ENCODE results near the gene RNF213. TPM values are rescaled to one million over a fixed set of nuclear protein-coding genes. Genes with fewer than 3 reads are reported as not detected.

RNF213 gene
- total and polyA plus RNA-seq, 4 donors: 45.1 to 78.3 (median 59.3) TPM

DNA sequence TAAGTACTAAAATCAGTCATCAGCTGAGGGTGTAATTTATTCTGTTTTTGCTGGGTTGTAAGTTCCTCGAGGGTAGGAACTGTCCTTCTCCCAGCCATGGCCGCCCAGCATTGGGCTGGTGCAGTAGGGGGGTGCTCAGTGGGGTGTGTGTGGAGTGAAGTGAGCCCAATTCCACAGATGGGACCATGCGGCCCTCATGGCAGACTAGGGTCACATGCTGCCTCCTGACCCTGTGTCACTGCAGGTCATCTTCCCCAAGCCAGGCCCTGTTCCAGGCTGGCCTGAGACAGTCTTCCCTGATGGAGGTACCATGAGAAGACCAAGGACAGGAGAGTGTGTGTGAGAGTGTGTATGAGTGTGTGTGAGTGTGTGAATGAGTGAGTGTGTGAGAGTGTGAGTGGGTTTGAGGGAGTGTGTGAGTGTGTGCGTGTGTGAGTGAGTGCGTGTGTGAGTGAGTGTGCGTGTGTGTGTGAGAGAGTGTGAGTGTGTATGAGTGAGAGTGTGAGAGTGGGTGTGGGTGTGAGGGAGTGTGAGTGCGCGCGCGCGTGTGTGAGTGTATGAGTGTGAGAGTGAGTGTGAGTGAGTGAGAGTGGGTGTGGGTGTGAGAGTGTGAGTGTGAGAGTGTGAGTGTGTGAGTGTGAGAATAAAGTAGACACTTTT lies 36.7 kb upstream of the RNF213 start:
- Histone ChIP-seq H3K36me3 (ENCODE audit: control insufficient read depth, insufficient read depth, low read length) (peaks cover 63% of the 10 kb centered on the region), H3K27me3 (ENCODE audit: control insufficient read depth, insufficient read depth, low read length) (no peaks in the 10 kb centered on the region), H3K4me1 (ENCODE audit: control insufficient read depth, insufficient read depth, low read length) (peaks cover 26% of the 10 kb centered on the region), H3K27ac (ENCODE audit: low read depth, low read length) (no peak overlapping the region), H3K9me3 (ENCODE audit: control insufficient read depth, insufficient read depth, low read length) (no peaks in the 10 kb centered on the region), H3K4me3 (ENCODE audit: low read depth, low read length) (no peak overlapping the region)
- 78% methylated on average over 11 of the region's 11 CpGs for WGBS (ENCODE audit: insufficient coverage)
- DNase-seq (ENCODE audit: low read depth in 4 of 6, low spot score in 6 of 6): no peak

GRCh38 chr17:80224683-80225082 lies 36.0 kb upstream of the RNF213 start:
- Histone ChIP-seq H3K9me3 (ENCODE audit: control insufficient read depth, insufficient read depth, low read length) (no peaks in the 10 kb centered on the region), H3K36me3 (ENCODE audit: control insufficient read depth, insufficient read depth, low read length) (peaks cover 64% of the 10 kb centered on the region), H3K27me3 (ENCODE audit: control insufficient read depth, insufficient read depth, low read length) (no peaks in the 10 kb centered on the region), H3K4me3 (ENCODE audit: low read depth, low read length) (no peak overlapping the region), H3K27ac (ENCODE audit: low read depth, low read length) (no peak overlapping the region), H3K4me1 (ENCODE audit: control insufficient read depth, insufficient read depth, low read length) (peaks cover 19% of the 10 kb centered on the region)
- no peak for DNase-seq (ENCODE audit: low read depth in 4 of 6, low spot score in 6 of 6)
- WGBS (ENCODE audit: insufficient coverage): 85% methylated on average over 4 of the region's 6 CpGs

DNA sequence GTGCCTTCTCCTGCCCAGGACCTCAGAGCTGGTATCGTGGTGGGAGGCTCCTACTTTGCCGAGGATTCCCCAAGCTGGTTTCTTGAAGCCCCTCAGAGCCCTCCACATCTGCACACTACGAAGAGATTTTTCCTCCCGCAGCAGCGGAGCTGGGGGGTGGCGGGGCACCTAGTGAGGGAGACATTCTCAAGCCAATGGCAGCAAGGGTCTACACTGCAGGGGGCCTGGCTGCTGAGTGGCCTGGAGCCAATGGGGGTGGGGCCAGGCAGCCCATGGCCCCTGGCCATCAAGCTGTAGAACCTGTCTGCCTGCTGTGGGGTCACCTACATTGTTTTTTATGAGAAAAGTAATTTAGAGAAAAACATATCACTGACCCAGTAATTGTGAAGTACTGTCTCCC lies 35.4 kb upstream of the RNF213 start:
- H3K36me3 ChIP-seq (ENCODE audit: control insufficient read depth, insufficient read depth, low read length): peaks cover 66% of the 10 kb centered on the region
- peaks cover 15% of the 10 kb centered on the region for H3K4me1 ChIP-seq (ENCODE audit: control insufficient read depth, insufficient read depth, low read length)
- H3K27me3 ChIP-seq (ENCODE audit: control insufficient read depth, insufficient read depth, low read length): no peaks in the 10 kb centered on the region
- WGBS (ENCODE audit: insufficient coverage): 44% methylated on average over 2 of the region's 6 CpGs
- no peak for DNase-seq (ENCODE audit: low read depth in 4 of 6, low spot score in 6 of 6)
- H3K27ac ChIP-seq (ENCODE audit: low read depth, low read length): no peak overlapping the region
- H3K9me3 ChIP-seq (ENCODE audit: control insufficient read depth, insufficient read depth, low read length): no peaks in the 10 kb centered on the region
- H3K4me3 ChIP-seq (ENCODE audit: low read depth, low read length): no peak overlapping the region

DNA sequence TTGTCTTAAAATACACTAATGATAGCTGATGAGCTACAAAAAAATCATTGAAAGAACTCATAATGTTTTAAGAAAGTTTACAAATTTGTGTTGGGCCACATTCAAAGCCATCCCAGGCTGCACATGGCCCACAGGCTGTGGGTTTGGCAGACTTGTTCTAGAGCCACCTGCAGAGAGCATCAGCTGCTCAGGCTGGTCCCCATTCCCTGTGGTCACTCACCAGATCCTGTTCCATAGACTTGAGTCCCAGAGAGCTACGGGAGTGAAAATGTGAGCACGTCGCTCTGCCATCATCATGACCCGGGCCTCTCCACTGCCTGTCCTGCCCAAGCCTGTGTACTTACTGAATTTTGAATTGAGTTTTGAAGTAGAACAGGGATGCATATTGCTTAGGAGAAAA lies 33.5 kb upstream of the RNF213 start:
- 71% methylated on average over 4 of the region's 4 CpGs for WGBS (ENCODE audit: insufficient coverage)
- no peak overlapping the region for H3K27ac ChIP-seq (ENCODE audit: low read depth, low read length)
- H3K36me3 ChIP-seq (ENCODE audit: control insufficient read depth, insufficient read depth, low read length): peaks cover 63% of the 10 kb centered on the region
- DNase-seq (ENCODE audit: low read depth in 4 of 6, low spot score in 6 of 6): no peak
- no peaks in the 10 kb centered on the region for H3K27me3 ChIP-seq (ENCODE audit: control insufficient read depth, insufficient read depth, low read length)
- H3K4me3 ChIP-seq (ENCODE audit: low read depth, low read length): no peak overlapping the region
- H3K4me1 ChIP-seq (ENCODE audit: control insufficient read depth, insufficient read depth, low read length): peaks cover 5% of the 10 kb centered on the region
- no peaks in the 10 kb centered on the region for H3K9me3 ChIP-seq (ENCODE audit: control insufficient read depth, insufficient read depth, low read length)

GRCh38 chr17:80227666-80228065 lies 33.0 kb upstream of the RNF213 start:
- H3K4me3 ChIP-seq (ENCODE audit: low read depth, low read length): no peak overlapping the region
- H3K27me3 ChIP-seq (ENCODE audit: control insufficient read depth, insufficient read depth, low read length): no peaks in the 10 kb centered on the region
- peaks cover 3% of the 10 kb centered on the region for H3K9me3 ChIP-seq (ENCODE audit: control insufficient read depth, insufficient read depth, low read length)
- DNase-seq (ENCODE audit: low read depth in 4 of 6, low spot score in 6 of 6): no peak
- H3K36me3 ChIP-seq (ENCODE audit: control insufficient read depth, insufficient read depth, low read length): peaks cover 61% of the 10 kb centered on the region
- peaks cover 1% of the 10 kb centered on the region for H3K4me1 ChIP-seq (ENCODE audit: control insufficient read depth, insufficient read depth, low read length)
- no peak overlapping the region for H3K27ac ChIP-seq (ENCODE audit: low read depth, low read length)
- WGBS (ENCODE audit: insufficient coverage): 89% methylated on average over 10 of the region's 11 CpGs

DNA sequence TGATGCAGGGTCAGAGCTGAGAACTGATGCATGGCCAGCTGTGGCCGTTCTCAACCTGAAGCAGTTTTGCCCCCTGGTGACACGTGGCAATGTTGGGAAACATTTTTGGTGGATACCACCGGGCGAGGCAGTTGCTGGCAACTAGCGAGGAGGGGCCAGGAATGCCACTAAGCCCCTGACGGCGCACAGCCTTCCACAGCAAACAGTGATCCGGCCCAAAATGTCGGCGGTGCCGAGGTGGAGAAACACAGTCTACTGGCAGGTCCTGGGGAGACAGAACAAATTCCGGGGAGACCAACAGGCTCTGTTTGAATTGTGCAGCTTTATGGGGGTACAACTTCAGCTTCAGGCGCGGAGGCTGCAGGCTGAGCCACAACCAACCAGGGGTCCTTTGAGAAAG lies 32.2 kb upstream of the RNF213 start:
- Histone ChIP-seq H3K9me3 (ENCODE audit: control insufficient read depth, insufficient read depth, low read length) (peaks cover 4% of the 10 kb centered on the region), H3K4me3 (ENCODE audit: low read depth, low read length) (no peak overlapping the region), H3K36me3 (ENCODE audit: control insufficient read depth, insufficient read depth, low read length) (peaks cover 59% of the 10 kb centered on the region), H3K27me3 (ENCODE audit: control insufficient read depth, insufficient read depth, low read length) (no peaks in the 10 kb centered on the region), H3K27ac (ENCODE audit: low read depth, low read length) (no peak overlapping the region), H3K4me1 (ENCODE audit: control insufficient read depth, insufficient read depth, low read length) (no peaks in the 10 kb centered on the region)
- WGBS (ENCODE audit: insufficient coverage): 90% methylated on average over 14 of the region's 14 CpGs
- DNase-seq (ENCODE audit: low read depth in 4 of 6, low spot score in 6 of 6): no peak

GRCh38 chr17:80229011-80229410 lies 31.6 kb upstream of the RNF213 start:
- H3K9me3 ChIP-seq (ENCODE audit: control insufficient read depth, insufficient read depth, low read length): peaks cover 4% of the 10 kb centered on the region
- H3K36me3 ChIP-seq (ENCODE audit: control insufficient read depth, insufficient read depth, low read length): peaks cover 54% of the 10 kb centered on the region
- H3K4me1 ChIP-seq (ENCODE audit: control insufficient read depth, insufficient read depth, low read length): no peaks in the 10 kb centered on the region
- no peak overlapping the region for H3K4me3 ChIP-seq (ENCODE audit: low read depth, low read length)
- DNase-seq (ENCODE audit: low read depth in 4 of 6, low spot score in 6 of 6): no peak
- H3K27ac ChIP-seq (ENCODE audit: low read depth, low read length): no peak overlapping the region
- no peaks in the 10 kb centered on the region for H3K27me3 ChIP-seq (ENCODE audit: control insufficient read depth, insufficient read depth, low read length)
- WGBS (ENCODE audit: insufficient coverage): 97% methylated on average over 3 of the region's 4 CpGs

GRCh38 chr17:80232438-80232837 lies 28.2 kb upstream of the RNF213 start:
- Histone ChIP-seq H3K27ac (ENCODE audit: low read depth, low read length) (no peak overlapping the region), H3K4me1 (ENCODE audit: control insufficient read depth, insufficient read depth, low read length) (no peaks in the 10 kb centered on the region), H3K27me3 (ENCODE audit: control insufficient read depth, insufficient read depth, low read length) (no peaks in the 10 kb centered on the region), H3K9me3 (ENCODE audit: control insufficient read depth, insufficient read depth, low read length) (peaks cover 4% of the 10 kb centered on the region), H3K36me3 (ENCODE audit: control insufficient read depth, insufficient read depth, low read length) (peaks cover 52% of the 10 kb centered on the region), H3K4me3 (ENCODE audit: low read depth, low read length) (no peak overlapping the region)
- no CpG with 5 or more reads among the region's 1 CpG for WGBS (ENCODE audit: insufficient coverage)
- no peak for DNase-seq (ENCODE audit: low read depth in 4 of 6, low spot score in 6 of 6)

GRCh38 chr17:80233202-80233601 lies 27.4 kb upstream of the RNF213 start:
- no peak overlapping the region for H3K27ac ChIP-seq (ENCODE audit: low read depth, low read length)
- H3K4me3 ChIP-seq (ENCODE audit: low read depth, low read length): no peak overlapping the region
- no peaks in the 10 kb centered on the region for H3K27me3 ChIP-seq (ENCODE audit: control insufficient read depth, insufficient read depth, low read length)
- no peak for DNase-seq (ENCODE audit: low read depth in 4 of 6, low spot score in 6 of 6)
- peaks cover 4% of the 10 kb centered on the region for H3K9me3 ChIP-seq (ENCODE audit: control insufficient read depth, insufficient read depth, low read length)
- no peaks in the 10 kb centered on the region for H3K4me1 ChIP-seq (ENCODE audit: control insufficient read depth, insufficient read depth, low read length)
- WGBS (ENCODE audit: insufficient coverage): 100% methylated on average over 2 of the region's 3 CpGs
- peaks cover 52% of the 10 kb centered on the region for H3K36me3 ChIP-seq (ENCODE audit: control insufficient read depth, insufficient read depth, low read length)

GRCh38 chr17:80236911-80237310 lies 23.7 kb upstream of the RNF213 start:
- 84% methylated on average over 17 of the region's 17 CpGs for WGBS (ENCODE audit: insufficient coverage)
- no peaks in the 10 kb centered on the region for H3K4me1 ChIP-seq (ENCODE audit: control insufficient read depth, insufficient read depth, low read length)
- H3K4me3 ChIP-seq (ENCODE audit: low read depth, low read length): no peak overlapping the region
- no peak overlapping the region for H3K27ac ChIP-seq (ENCODE audit: low read depth, low read length)
- no peaks in the 10 kb centered on the region for H3K27me3 ChIP-seq (ENCODE audit: control insufficient read depth, insufficient read depth, low read length)
- H3K36me3 ChIP-seq (ENCODE audit: control insufficient read depth, insufficient read depth, low read length): peaks cover 68% of the 10 kb centered on the region
- H3K9me3 ChIP-seq (ENCODE audit: control insufficient read depth, insufficient read depth, low read length): peaks cover 4% of the 10 kb centered on the region
- no peak for DNase-seq (ENCODE audit: low read depth in 4 of 6, low spot score in 6 of 6)

Measured in spinal cord (tissue), 10 donors.